ENCODE results near the gene MAMDC4.

DNA sequence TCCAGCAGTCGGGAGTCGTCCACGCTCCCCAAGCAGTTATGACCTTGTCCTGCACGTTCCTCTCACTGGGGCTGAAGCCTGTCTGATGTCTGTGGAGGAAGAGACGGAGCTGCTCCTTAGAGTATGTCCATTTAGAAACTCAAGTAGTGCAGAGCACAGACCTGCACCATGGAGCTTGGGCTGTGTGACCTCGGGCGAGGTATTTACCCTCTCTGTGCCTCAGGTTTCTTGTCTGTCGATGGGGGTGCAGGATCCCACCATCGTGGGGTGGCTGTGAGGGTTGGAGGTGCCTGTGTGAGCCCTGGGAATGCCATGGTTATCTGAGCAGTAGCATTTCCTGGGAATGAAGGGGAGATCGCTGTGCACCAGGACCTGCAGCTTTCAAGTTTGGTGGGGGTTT lies 48.4 kb downstream of the MAMDC4 start:
- no peak for TF ChIP-seq RBM22 (optimal IDR thresholded peaks at IDR 0.05; ENCODE audit: low read length)
- no peak for TF ChIP-seq HNRNPLL (IDR thresholded peaks at IDR 0.05; ENCODE audit: low read depth, low read length, poor library complexity, severe bottlenecking)
- TF ChIP-seq SALL2 (CRISPR knock-in tag; IDR thresholded peaks at IDR 0.05): no peak
- TF ChIP-seq POLR2A (IDR thresholded peaks at IDR 0.05; ENCODE audit: insufficient read depth in 1 of 2, low read depth in 2 of 2, low read length in 2 of 2): no peak
- TF ChIP-seq RELA (CRISPR knock-in tag; IDR thresholded peaks at IDR 0.05): no peak
- TF ChIP-seq, protein P1, sequence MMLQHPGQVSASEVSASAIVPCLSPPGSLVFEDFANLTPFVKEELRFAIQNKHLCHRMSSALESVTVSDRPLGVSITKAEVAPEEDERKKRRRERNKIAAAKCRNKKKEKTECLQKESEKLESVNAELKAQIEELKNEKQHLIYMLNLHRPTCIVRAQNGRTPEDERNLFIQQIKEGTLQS (CRISPR knock-in tag; IDR thresholded peaks at IDR 0.05): no peak
- no peak for TF ChIP-seq EZH2 (conservative IDR thresholded peaks at IDR 0.05; ENCODE audit: low read depth, low read length)
- no peak for TF ChIP-seq GATAD2A (CRISPR knock-in tag; IDR thresholded peaks at IDR 0.05)
- TF ChIP-seq SRF (IDR thresholded peaks at IDR 0.05; ENCODE audit: low read depth, low read length): no peak
